GM12878 (cell line): ENCODE measurements around the gene RIC1. TPM values are rescaled to one million over a fixed set of nuclear protein-coding genes. Genes with fewer than 3 reads are reported as not detected.

Source experiments
- ATAC-seq: fragments of 200-7000 bp; cut with Tn5 transposase; 3 replicates; pipeline ENCODE4 v1.9.1; 2020; ENCODE audit warnings: mild to moderate bottlenecking, moderate library complexity
- BruUV-seq: library from RNA; stranded (reverse); fragments of 400-500 nt; replicated peaks from 2 replicates; lab custom pipeline; 2021; lab: Mats Ljungman, UMichigan
- CTCF ChIA-PET: fragments of 300-600 bp; sonication (Branson Sonifier 250); formaldehyde crosslinking; extraction: SDS; loops from one replicate; lab custom pipeline; 2021; ENCODE audit warnings: inconsistent platforms; lab: Yijun Ruan, JAX
- POLR2A ChIA-PET: fragments of 350-600 bp; formaldehyde crosslinking; extraction: SDS; loops from one replicate; lab custom pipeline; 2021; ENCODE audit warnings: inconsistent platforms; lab: Charles Lee
- RAD21 ChIA-PET: fragments of 300-600 bp; sonication (Branson Sonifier 250); formaldehyde crosslinking; loops from one replicate; lab custom pipeline; 2023; ENCODE audit warnings: antibody characterized with exemption; ENCODE audit not compliant: unreplicated experiment; lab: Charles Lee
- SMC1A ChIA-PET: fragments of 300-600 bp; sonication (Branson Sonifier 250); formaldehyde crosslinking; loops from one replicate; lab custom pipeline; 2023; ENCODE audit not compliant: unreplicated experiment, uncharacterized antibody; lab: Charles Lee
- DNase-seq: peaks from one replicate; pipeline ENCODE4 v3.0.0-alpha.2; 2011; ENCODE audit warnings: low read depth, low spot score
- FAIRE-seq: peaks from 3 replicates; lab custom pipeline; 2011; peaks lifted over from hg19 to GRCh38; lab: Jason Lieb, UNC
- H2AFZ ChIP-seq: 2 replicates; pipeline ENCODE4 v1.6.0; 2011; ENCODE audit warnings: low read depth, low read length, control low read depth; ENCODE audit not compliant: control insufficient read depth
- H3K27ac ChIP-seq: 2 replicates; pipeline ENCODE4 v1.5.1; 2011; ENCODE audit warnings: control low read depth; ENCODE audit not compliant: control insufficient read depth, insufficient read depth
- H3K27me3 ChIP-seq, 2 experiments: replicated peaks in 1 of 2; 2 replicates each; pipeline versions ENCODE4 v1.6.0 to v1.6.1; 2011; ENCODE audit warnings: low read length in 1 of 2; ENCODE audit not compliant: control insufficient read depth in 2 of 2, insufficient read depth in 2 of 2
- H3K36me3 ChIP-seq, 2 experiments: 2 replicates each; pipeline ENCODE4 v1.5.1; 2011; ENCODE audit warnings: low read length in 1 of 2; ENCODE audit not compliant: control insufficient read depth in 2 of 2, insufficient read depth in 2 of 2
- H3K4me1 ChIP-seq: 2 replicates; pipeline ENCODE4 v1.6.1; 2011; ENCODE audit warnings: mild to moderate bottlenecking, low read length, moderate library complexity, mixed read lengths; ENCODE audit not compliant: control insufficient read depth, insufficient read depth
- H3K4me2 ChIP-seq: 2 replicates; pipeline ENCODE4 v1.6.0; 2011; ENCODE audit warnings: control low read depth; ENCODE audit not compliant: control insufficient read depth, insufficient read depth
- H3K4me3 ChIP-seq: fragments of 200-600 bp; sonication (generic); 2 replicates; pipeline ENCODE4 v1.5.1; 2016
- H3K79me2 ChIP-seq: 2 replicates; pipeline ENCODE4 v1.6.0; 2011; ENCODE audit warnings: low read length; ENCODE audit not compliant: control insufficient read depth, insufficient read depth
- H3K9ac ChIP-seq: 2 replicates; pipeline ENCODE4 v1.8.0; 2011; ENCODE audit warnings: low read length, control low read depth, mixed read lengths; ENCODE audit not compliant: control insufficient read depth, insufficient read depth
- H3K9me3 ChIP-seq: replicated peaks from 3 replicates; pipeline ENCODE4 v1.5.1; 2011; ENCODE audit warnings: mild to moderate bottlenecking, low read length; ENCODE audit not compliant: control insufficient read depth, insufficient read depth
- H4K20me1 ChIP-seq: 2 replicates; pipeline ENCODE4 v1.6.0; 2011; ENCODE audit not compliant: control insufficient read depth, insufficient read depth
- ATF2 ChIP-seq: IDR thresholded peaks from 2 replicates; pipeline ENCODE4 v1.6.1; 2012; ENCODE audit warnings: low read length, inconsistent platforms
- CBFB ChIP-seq: IDR thresholded peaks from 2 replicates; pipeline ENCODE4 v1.6.1; 2016; ENCODE audit warnings: antibody characterized with exemption, low read depth
- CREM ChIP-seq: IDR thresholded peaks from 2 replicates; pipeline ENCODE4 v1.6.1; 2014; ENCODE audit warnings: antibody characterized with exemption, low read depth
- EP300 ChIP-seq, 2 experiments: fragments of 150-350 bp in 1 of 2; IDR thresholded peaks; 2 replicates each; pipeline ENCODE4 v1.6.1; 2011 to 2012; ENCODE audit warnings: low read depth in 2 of 2, low read length in 2 of 2, borderline replicate concordance in 1 of 2, improper control_type of control experiment in 1 of 2, inconsistent platforms in 1 of 2; ENCODE audit not compliant: control insufficient read depth in 1 of 2
- HCFC1 ChIP-seq: fragments of 150-350 bp; IDR thresholded peaks from 2 replicates; pipeline ENCODE4 v1.6.1; 2014; ENCODE audit warnings: low read length
- MEF2B ChIP-seq: fragments of 450-650 bp; IDR thresholded peaks from 2 replicates; pipeline ENCODE4 v1.6.1; 2018; ENCODE audit warnings: mild to moderate bottlenecking, moderate library complexity; ENCODE audit not compliant: partially characterized antibody, poor library complexity, severe bottlenecking
- MYB ChIP-seq: fragments of 150-350 bp; IDR thresholded peaks from 2 replicates; pipeline ENCODE4 v1.6.1; 2014; ENCODE audit warnings: mild to moderate bottlenecking, low read depth, low read length, borderline replicate concordance
- SP1 ChIP-seq: IDR thresholded peaks from one replicate; pipeline ENCODE4 v1.6.1; 2011; ENCODE audit warnings: low read depth, low read length
- WGBS: methylation state at CpG from one replicate; pipeline ENCODE4 v1.1.6; 2016; ENCODE audit warnings: low lambda C conversion rate; ENCODE audit not compliant: insufficient replicate concordance, insufficient coverage; ENCODE audit errors: missing lambda C conversion rate; 5-methylcytosine and 5-hydroxymethylcytosine counted together
- in situ Hi-C: fragments of 300-500 bp; cut with MboI; formaldehyde crosslinking; loops from 9 replicates; pipeline ENCODE4 v1.14.3; 2018; ENCODE audit warnings: mixed read lengths
- intact Hi-C: fragments of 100-400 bp; cut with micrococcal nuclease; formaldehyde crosslinking; loops from one replicate; pipeline ENCODE4 v1.14.2; 2022; ENCODE audit not compliant: unreplicated experiment
- polyA plus RNA-seq, 11 experiments: library from polyadenylated mRNA; depleted of rRNA in 4 of 11; unstranded in 6 of 11; stranded (reverse) in 5 of 11; fragments of >200 nt; fragmentation: Nextera tagmentation in 4 of 11; fragmentation: Illumina TruSeq in 1 of 11; extraction: Ambion mirVana in 4 of 11; extraction: Trizol in 1 of 11; gene quantifications; 1 replicate in 1 of 11; 2 replicates in 10 of 11; pipeline versions ENCODE4 v1.2.1 to v1.2.3, GENCODE V29; 2011 to 2016; ENCODE audit warnings: inconsistent platforms in 2 of 11, missing spikeins in 2 of 11, low read depth in 1 of 11
- total RNA-seq, 4 experiments: library from RNA; depleted of rRNA in 3 of 4; stranded (reverse); fragments of >200 nt in 3 of 4; fragmentation: Illumina TruSeq in 1 of 4; extraction: Trizol in 1 of 4; gene quantifications; 2 replicates each; pipeline versions ENCODE4 v1.2.1 to v1.2.3, GENCODE V29; 2013 to 2021

Gene RIC1
- total and polyA plus RNA-seq, 10 of the 15 experiments (the other 5 are each of a cell fraction or from before 2014, with no cell fraction given) = 6.2 to 59.8 (median 33.3) TPM

DNA sequence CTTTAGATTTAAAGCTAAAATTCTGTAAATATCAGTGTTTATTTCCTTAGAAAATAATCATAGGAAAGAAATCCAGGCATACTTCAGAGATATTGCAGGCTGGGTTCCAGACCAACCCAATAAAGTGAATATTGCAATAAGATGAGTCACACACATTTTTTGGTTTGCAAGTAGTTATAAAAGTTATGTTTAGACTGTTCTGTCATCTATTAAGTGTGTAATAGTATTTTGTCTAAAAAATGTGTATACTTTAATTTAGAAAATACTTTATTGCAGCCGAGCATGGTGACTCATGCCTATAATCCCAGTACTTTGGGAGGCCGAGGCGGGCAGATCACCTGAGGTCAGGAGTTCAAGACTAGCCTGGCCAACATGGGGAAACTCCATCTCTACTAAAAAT is 6.9 kb upstream of the RIC1 start:
- peaks cover 41% of the 10 kb centered on the region for H3K4me1 ChIP-seq
- DNase-seq (no peak), ATAC-seq (no peak), FAIRE-seq (no peak)
- H3K4me2 ChIP-seq = no peak overlapping the region
- TF ChIP-seq SP1 (no peak), CBFB (no peak), ATF2 (no peak), EP300 (IDR thresholded peaks at IDR 0.05; ENCODE audit: borderline replicate concordance in 1 of 2, control insufficient read depth in 1 of 2, low read depth in 2 of 2, low read length in 2 of 2) (no peak), CREM (no peak), HCFC1 (no peak), MYB (no peak), MEF2B (no peak)
- in situ Hi-C loops = no loop called here
- H3K4me3 ChIP-seq = no peak overlapping the region
- WGBS = 98% methylated on average over 3 of the region's 3 CpGs
- H3K27me3 ChIP-seq = no peaks in the 10 kb centered on the region
- peaks cover 0 to 3% of the 10 kb centered on the region in 2 experiments; a peak in 1 of 4 replicates for H3K36me3 ChIP-seq
- no peaks in the 10 kb centered on the region for H4K20me1 ChIP-seq
- intact Hi-C loops = no loop called here
- no TSS peak for BruUV-seq
- no peak overlapping the region for H2AFZ ChIP-seq
- ChIA-PET SMC1A (interaction anchor here (0.5 to 2.0 kb wide), 6 partner anchors 11 to 231 kb away, joined by 3 to 7 read pairs (median 4); no protein-coding TSS in a partner anchor), CTCF (interaction anchor here (1.0 to 4.2 kb wide), 3 partner anchors 10 to 128 kb away, joined by 3 to 23 read pairs (median 3); no protein-coding TSS in a partner anchor), RAD21 (interaction anchor here (2.3 kb wide), 1 partner anchor 22 kb away, joined by 13 read pairs; no protein-coding TSS in a partner anchor), POLR2A (interaction anchor here (0.7 to 2.2 kb wide), 2 partner anchors 11 to 681 kb away, joined by 3 to 14 read pairs; no protein-coding TSS in a partner anchor)
- H3K9ac ChIP-seq = no peak overlapping the region
- H3K79me2 ChIP-seq = peaks cover 55% of the 10 kb centered on the region
- H3K27ac ChIP-seq = no peak overlapping the region
- H3K9me3 ChIP-seq = no peaks in the 10 kb centered on the region; the same call in 1 of the 3 replicates
